ENCODE measurements around the gene GALNT10.

DNA sequence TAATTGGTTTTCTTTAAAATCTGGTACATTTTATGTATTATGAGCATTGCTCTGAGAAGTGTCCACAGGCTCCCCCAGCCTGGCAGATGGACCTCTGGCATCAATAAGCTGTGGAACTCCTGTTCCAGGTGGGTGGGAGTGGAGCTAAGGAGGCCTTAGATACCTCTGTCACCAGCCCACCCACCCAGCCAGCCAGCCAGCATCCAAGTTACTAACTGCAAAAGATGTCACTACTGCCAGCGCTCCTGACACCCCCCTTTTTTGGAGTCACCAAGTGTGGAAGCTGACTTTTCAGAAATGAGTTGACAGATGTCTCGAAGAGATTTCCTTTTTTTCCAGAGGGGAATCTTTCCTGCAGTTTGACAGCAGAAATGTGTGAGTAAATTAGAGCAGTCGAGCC lies 111.2 kb downstream of the GALNT10 start:
- no peak for TF ChIP-seq MXI1 (IDR thresholded peaks at IDR 0.05; ENCODE audit: low read depth, low read length)
- TF ChIP-seq CHD2 (IDR thresholded peaks at IDR 0.05; ENCODE audit: low read length, partially characterized antibody) = no peak
- TF ChIP-seq RCOR1 (IDR thresholded peaks at IDR 0.05; ENCODE audit: low read length) = no peak
- TF ChIP-seq, protein P1, sequence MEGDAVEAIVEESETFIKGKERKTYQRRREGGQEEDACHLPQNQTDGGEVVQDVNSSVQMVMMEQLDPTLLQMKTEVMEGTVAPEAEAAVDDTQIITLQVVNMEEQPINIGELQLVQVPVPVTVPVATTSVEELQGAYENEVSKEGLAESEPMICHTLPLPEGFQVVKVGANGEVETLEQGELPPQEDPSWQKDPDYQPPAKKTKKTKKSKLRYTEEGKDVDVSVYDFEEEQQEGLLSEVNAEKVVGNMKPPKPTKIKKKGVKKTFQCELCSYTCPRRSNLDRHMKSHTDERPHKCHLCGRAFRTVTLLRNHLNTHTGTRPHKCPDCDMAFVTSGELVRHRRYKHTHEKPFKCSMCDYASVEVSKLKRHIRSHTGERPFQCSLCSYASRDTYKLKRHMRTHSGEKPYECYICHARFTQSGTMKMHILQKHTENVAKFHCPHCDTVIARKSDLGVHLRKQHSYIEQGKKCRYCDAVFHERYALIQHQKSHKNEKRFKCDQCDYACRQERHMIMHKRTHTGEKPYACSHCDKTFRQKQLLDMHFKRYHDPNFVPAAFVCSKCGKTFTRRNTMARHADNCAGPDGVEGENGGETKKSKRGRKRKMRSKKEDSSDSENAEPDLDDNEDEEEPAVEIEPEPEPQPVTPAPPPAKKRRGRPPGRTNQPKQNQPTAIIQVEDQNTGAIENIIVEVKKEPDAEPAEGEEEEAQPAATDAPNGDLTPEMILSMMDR (IDR thresholded peaks at IDR 0.05) = no peak
- no peak for TF ChIP-seq YY1 (IDR thresholded peaks at IDR 0.05; ENCODE audit: low read depth)
- TF ChIP-seq TAF1 (IDR thresholded peaks at IDR 0.05; ENCODE audit: borderline replicate concordance, low read depth, low read length) = no peak
- TF ChIP-seq, protein P2, sequence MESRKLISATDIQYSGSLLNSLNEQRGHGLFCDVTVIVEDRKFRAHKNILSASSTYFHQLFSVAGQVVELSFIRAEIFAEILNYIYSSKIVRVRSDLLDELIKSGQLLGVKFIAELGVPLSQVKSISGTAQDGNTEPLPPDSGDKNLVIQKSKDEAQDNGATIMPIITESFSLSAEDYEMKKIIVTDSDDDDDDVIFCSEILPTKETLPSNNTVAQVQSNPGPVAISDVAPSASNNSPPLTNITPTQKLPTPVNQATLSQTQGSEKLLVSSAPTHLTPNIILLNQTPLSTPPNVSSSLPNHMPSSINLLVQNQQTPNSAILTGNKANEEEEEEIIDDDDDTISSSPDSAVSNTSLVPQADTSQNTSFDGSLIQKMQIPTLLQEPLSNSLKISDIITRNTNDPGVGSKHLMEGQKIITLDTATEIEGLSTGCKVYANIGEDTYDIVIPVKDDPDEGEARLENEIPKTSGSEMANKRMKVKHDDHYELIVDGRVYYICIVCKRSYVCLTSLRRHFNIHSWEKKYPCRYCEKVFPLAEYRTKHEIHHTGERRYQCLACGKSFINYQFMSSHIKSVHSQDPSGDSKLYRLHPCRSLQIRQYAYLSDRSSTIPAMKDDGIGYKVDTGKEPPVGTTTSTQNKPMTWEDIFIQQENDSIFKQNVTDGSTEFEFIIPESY (IDR thresholded peaks at IDR 0.05; ENCODE audit: borderline replicate concordance, low read depth) = no peak
- no peak for TF ChIP-seq RAD21 (IDR thresholded peaks at IDR 0.05; ENCODE audit: low read length)
- TF ChIP-seq RXRA (IDR thresholded peaks at IDR 0.05; ENCODE audit: borderline replicate concordance, low read depth) = no peak
- TF ChIP-seq POLR2AphosphoS5 (IDR thresholded peaks at IDR 0.05; ENCODE audit: low read depth, low read length) = no peak
- no peak for TF ChIP-seq EZH2phosphoT487 (IDR thresholded peaks at IDR 0.05; ENCODE audit: borderline replicate concordance, low read depth)
- TF ChIP-seq SIN3A (IDR thresholded peaks at IDR 0.05; ENCODE audit: borderline replicate concordance, low read depth, low read length) = no peak
- TF ChIP-seq, protein P3, sequence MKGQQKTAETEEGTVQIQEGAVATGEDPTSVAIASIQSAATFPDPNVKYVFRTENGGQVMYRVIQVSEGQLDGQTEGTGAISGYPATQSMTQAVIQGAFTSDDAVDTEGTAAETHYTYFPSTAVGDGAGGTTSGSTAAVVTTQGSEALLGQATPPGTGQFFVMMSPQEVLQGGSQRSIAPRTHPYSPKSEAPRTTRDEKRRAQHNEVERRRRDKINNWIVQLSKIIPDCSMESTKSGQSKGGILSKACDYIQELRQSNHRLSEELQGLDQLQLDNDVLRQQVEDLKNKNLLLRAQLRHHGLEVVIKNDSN (IDR thresholded peaks at IDR 0.05; ENCODE audit: borderline replicate concordance, low read depth) = no peak
